MM.1S (cell line): ENCODE results near the gene PAPOLB.

ENCODE experiments used
- DNase-seq: peaks from one replicate; pipeline ENCODE4 v3.0.0-alpha.2; 2015
- H2AFZ ChIP-seq: fragments of 300-600 bp; sonication (generic); 2 replicates; pipeline ENCODE4 v1.6.0; 2016; ENCODE audit warnings: antibody characterized with exemption, low read length
- H3F3A ChIP-seq: fragments of 300-600 bp; sonication (generic); 2 replicates; pipeline ENCODE4 v1.6.1; 2016; ENCODE audit warnings: mild to moderate bottlenecking, antibody characterized with exemption, low read length, moderate library complexity, mixed read lengths; ENCODE audit not compliant: insufficient read depth
- H3K27ac ChIP-seq: fragments of 300-600 bp; sonication (generic); 2 replicates; pipeline ENCODE4 v1.5.1; 2016; ENCODE audit warnings: mild to moderate bottlenecking, low read length
- H3K27me3 ChIP-seq: fragments of 300-600 bp; sonication (generic); replicated peaks from 2 replicates; pipeline ENCODE4 v1.6.0; 2016; ENCODE audit warnings: low read length; ENCODE audit not compliant: insufficient read depth
- H3K36me3 ChIP-seq: fragments of 300-600 bp; sonication (generic); replicated peaks from 2 replicates; pipeline ENCODE4 v1.6.1; 2016; ENCODE audit warnings: mild to moderate bottlenecking, low read length, mixed read lengths; ENCODE audit not compliant: insufficient read depth
- H3K4me1 ChIP-seq: fragments of 300-600 bp; sonication (generic); 2 replicates; pipeline ENCODE4 v1.6.1; 2016; ENCODE audit warnings: low read length, mixed read lengths
- H3K4me2 ChIP-seq: fragments of 300-600 bp; sonication (generic); 2 replicates; pipeline ENCODE4 v1.6.0; 2016; ENCODE audit warnings: low read depth, low read length
- H3K4me3 ChIP-seq: fragments of 300-600 bp; sonication (generic); 2 replicates; pipeline ENCODE4 v1.5.1; 2016; ENCODE audit warnings: low read length, mixed read lengths
- H3K79me2 ChIP-seq: fragments of 300-600 bp; sonication (generic); 2 replicates; pipeline ENCODE4 v1.6.1; 2016; ENCODE audit warnings: mixed run types, low read length, mixed read lengths
- H3K9ac ChIP-seq: fragments of 300-600 bp; sonication (generic); 2 replicates; pipeline ENCODE4 v1.6.1; 2016; ENCODE audit warnings: low read length, mixed read lengths
- H3K9me2 ChIP-seq: fragments of 300-600 bp; sonication (generic); replicated peaks from 2 replicates; pipeline ENCODE4 v1.6.1; 2016; ENCODE audit warnings: mild to moderate bottlenecking, low read length, mixed read lengths; ENCODE audit not compliant: insufficient read depth
- H3K9me3 ChIP-seq: fragments of 300-600 bp; sonication (generic); replicated peaks from 2 replicates; pipeline ENCODE4 v1.6.1; 2016; ENCODE audit warnings: mild to moderate bottlenecking, low read length, mixed read lengths; ENCODE audit not compliant: insufficient read depth
- H4K20me1 ChIP-seq: fragments of 300-600 bp; sonication (generic); 2 replicates; pipeline ENCODE4 v1.6.1; 2016; ENCODE audit warnings: mild to moderate bottlenecking, low read length, moderate library complexity, mixed read lengths; ENCODE audit not compliant: insufficient read depth
- CTCF ChIP-seq: fragments of 300-600 bp; sonication (generic); IDR thresholded peaks from 2 replicates; pipeline ENCODE4 v1.5.1; 2016; ENCODE audit warnings: antibody characterized with exemption, low read length, mixed read lengths
- EZH2 ChIP-seq: fragments of 300-600 bp; sonication (generic); optimal IDR thresholded peaks from 2 replicates; pipeline ENCODE3; 2017; ENCODE audit warnings: low read depth, mild to moderate bottlenecking, antibody characterized with exemption, low read length, mixed read lengths
- EZH2phosphoT487 ChIP-seq: fragments of 300-600 bp; sonication (generic); IDR thresholded peaks from 2 replicates; pipeline ENCODE4 v1.6.1; 2018; ENCODE audit warnings: antibody characterized with exemption, low read length

PAPOLB gene

GRCh38 chr7:4849390-4849789 is 12.4 kb downstream of the PAPOLB start:
- TF ChIP-seq EZH2phosphoT487 (no peak), CTCF (peak; percentile 44)

DNA sequence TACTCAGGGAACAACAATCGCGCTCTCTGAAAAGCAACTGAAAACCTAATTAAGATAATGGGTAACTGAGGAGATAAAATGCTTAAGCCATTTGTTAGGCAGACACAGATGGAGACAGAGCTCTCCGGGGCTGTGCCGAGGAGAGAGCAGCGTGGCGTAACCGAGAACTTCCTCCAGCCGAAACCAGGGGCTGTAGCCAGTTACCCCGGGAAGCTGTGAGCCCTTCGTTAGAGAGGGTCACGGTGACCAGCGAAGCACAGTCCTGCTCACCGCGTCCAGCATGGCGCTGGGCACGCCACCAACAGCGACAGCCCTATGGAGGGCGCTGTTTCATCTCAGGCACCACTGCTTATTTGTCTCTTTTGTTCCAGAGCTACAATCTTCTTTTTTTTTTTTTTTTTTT is 16.1 kb downstream of the PAPOLB start:
- Histone ChIP-seq H3K79me2 (no peaks in the 10 kb centered on the region), H3K27ac (no peak overlapping the region), H3F3A (no peaks in the 10 kb centered on the region), H3K36me3 (no peaks in the 10 kb centered on the region), H3K9me2 (no peaks in the 10 kb centered on the region), H3K4me3 (no peak overlapping the region), H3K4me1 (no peaks in the 10 kb centered on the region), H3K9ac (no peak overlapping the region), H3K4me2 (no peak overlapping the region), H3K27me3 (peaks cover 76% of the 10 kb centered on the region), H2AFZ (no peak overlapping the region), H4K20me1 (no peaks in the 10 kb centered on the region), H3K9me3 (no peaks in the 10 kb centered on the region)
- no peak for TF ChIP-seq EZH2
- no peak for DNase-seq

More at GRCh38 chr7:4849390-4849789, 12.4 kb downstream of the PAPOLB start:
- H3K9me3 ChIP-seq: no peaks in the 10 kb centered on the region
- DNase-seq: peak; percentile 33
- H3K4me2 ChIP-seq: no peak overlapping the region
- no peak overlapping the region for H2AFZ ChIP-seq
- no peak overlapping the region for H3K27ac ChIP-seq
- peaks cover 61% of the 10 kb centered on the region for H3K27me3 ChIP-seq
- no peaks in the 10 kb centered on the region for H4K20me1 ChIP-seq
- H3K36me3 ChIP-seq: no peaks in the 10 kb centered on the region
- no peak overlapping the region for H3K4me3 ChIP-seq
- no peaks in the 10 kb centered on the region for H3F3A ChIP-seq
- no peaks in the 10 kb centered on the region for H3K4me1 ChIP-seq
- no peaks in the 10 kb centered on the region for H3K9me2 ChIP-seq
- H3K9ac ChIP-seq: no peak overlapping the region
- no peaks in the 10 kb centered on the region for H3K79me2 ChIP-seq

DNA sequence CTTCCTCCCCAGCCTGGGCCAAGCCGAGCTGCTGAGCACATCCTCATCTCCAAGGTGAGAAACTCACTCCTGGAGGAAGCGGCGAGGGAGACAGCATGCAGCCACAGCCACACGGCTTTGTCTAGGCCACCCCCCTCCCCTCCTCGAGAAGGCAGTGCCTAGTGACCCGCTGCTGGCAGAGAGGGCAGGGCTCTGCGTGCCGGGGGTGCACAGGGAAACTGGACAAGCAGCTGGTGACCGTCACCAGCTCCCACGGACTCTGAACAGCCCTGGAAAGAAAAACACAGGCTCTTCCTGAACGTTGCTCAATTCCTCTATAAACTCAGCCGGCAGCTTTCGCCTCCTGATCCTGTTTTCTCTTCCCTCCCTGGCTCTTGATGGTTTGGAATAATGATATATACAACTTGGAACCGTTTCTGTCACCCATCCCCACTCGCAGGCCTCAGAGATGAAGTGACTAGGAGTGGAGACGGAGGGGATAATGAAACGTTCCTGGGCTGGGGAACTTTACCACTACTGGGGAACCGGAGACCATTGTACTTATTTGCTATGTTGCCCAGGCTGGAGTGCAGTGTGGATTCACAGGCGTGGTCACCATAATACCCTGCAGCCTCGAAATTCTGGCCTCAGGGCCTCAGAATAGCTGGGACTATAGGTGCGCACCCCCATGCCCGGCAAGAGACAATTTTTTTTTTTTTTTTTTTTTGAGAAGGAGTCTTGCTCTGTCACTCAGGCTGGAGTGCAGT is 19.3 kb downstream of the PAPOLB start:
- Histone ChIP-seq H3F3A (no peaks in the 10 kb centered on the region), H3K9ac (no peak overlapping the region), H3K4me2 (no peak overlapping the region), H3K4me3 (no peak overlapping the region), H3K27ac (no peak overlapping the region), H3K27me3 (peaks cover 79% of the 10 kb centered on the region), H3K9me2 (no peaks in the 10 kb centered on the region), H2AFZ (no peak overlapping the region), H3K4me1 (no peaks in the 10 kb centered on the region), H3K79me2 (no peaks in the 10 kb centered on the region), H3K36me3 (no peaks in the 10 kb centered on the region), H4K20me1 (no peaks in the 10 kb centered on the region), H3K9me3 (no peaks in the 10 kb centered on the region)
- no peak for DNase-seq
- TF ChIP-seq EZH2 (no peak), EZH2phosphoT487 (no peak), CTCF (no peak)

DNA sequence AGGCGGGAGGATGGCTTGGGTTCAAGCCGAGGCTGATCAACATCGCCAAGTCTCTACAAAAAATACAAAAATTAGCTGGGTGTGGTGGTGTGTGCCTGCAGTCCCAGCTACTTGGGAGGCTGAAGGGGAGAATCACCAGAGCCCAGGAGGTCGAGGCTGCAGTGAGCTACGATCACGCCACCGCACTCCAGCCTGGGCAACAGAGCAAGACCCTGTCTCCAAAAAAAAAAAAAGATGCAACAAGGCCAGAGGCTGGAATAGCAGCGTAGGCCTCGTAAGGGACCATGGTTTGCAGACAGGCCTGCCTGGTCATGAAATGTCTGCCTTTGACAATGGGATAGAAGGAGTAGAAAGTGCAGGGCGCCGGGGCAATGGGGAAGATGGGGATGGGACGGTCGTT is 20.0 kb downstream of the PAPOLB start:
- TF ChIP-seq EZH2phosphoT487 (no peak), EZH2 (no peak)
- no peaks in the 10 kb centered on the region for H3K9me3 ChIP-seq
- no peak overlapping the region for H3K4me3 ChIP-seq
- no peaks in the 10 kb centered on the region for H3K36me3 ChIP-seq
- no peaks in the 10 kb centered on the region for H3K4me1 ChIP-seq
- H2AFZ ChIP-seq: no peak overlapping the region
- H3K27ac ChIP-seq: no peak overlapping the region
- peaks cover 76% of the 10 kb centered on the region for H3K27me3 ChIP-seq
- no peak for DNase-seq
- no peak overlapping the region for H3K9ac ChIP-seq
- H3K79me2 ChIP-seq: no peaks in the 10 kb centered on the region
- H3K4me2 ChIP-seq: no peak overlapping the region
- no peaks in the 10 kb centered on the region for H3K9me2 ChIP-seq
- H4K20me1 ChIP-seq: no peaks in the 10 kb centered on the region
- H3F3A ChIP-seq: no peaks in the 10 kb centered on the region
